ENCODE data around the gene ADNP. TPM values are rescaled to one million over a fixed set of nuclear protein-coding genes. Genes with fewer than 3 reads are reported as not detected.
A peak's percentile ranks its signal among the peaks of the same experiment; 100 is the strongest.

Gene ADNP
- total and polyA plus RNA-seq, 2 of the 4 experiments (the other 2 are of a cell fraction) = 23.3 to 24.8 TPM

DNA sequence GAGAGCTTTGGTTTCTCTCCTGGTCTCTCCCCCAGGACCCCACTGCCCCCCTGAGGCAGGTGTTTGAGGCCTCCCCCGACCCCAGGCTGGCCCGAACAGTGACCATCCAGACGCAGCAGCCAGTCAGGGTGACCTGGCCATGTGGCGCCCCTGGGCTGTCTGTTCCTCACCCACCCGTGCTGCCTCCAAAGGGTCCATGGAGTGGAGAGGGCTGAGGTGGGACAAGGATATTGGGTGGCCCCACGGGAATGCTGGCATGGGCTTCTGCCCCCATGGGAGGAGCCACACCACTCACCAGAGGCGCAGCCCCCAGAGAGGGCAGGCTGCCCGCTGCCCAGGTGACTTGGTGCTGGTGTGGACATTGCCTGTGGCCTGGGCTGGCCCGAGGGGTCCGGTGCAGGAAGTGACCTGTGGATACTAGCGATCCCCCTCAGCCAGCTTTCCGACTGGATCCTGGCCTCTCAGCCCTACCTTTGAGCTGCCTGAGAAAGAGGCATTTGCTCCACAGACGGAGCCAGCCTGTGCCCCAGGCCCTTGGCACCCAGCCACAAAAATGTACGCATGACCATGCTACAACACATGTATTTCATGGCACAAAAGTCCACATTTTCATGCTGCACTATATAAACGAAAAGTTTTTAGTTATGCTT is 85.5 kb downstream of the ADNP start:
- Histone ChIP-seq H3K4me1 (ENCODE audit: control insufficient read depth, insufficient read depth, low read length) (peaks cover 9% of the 10 kb centered on the region), H2BK120ac (ENCODE audit: low read depth, low read length) (no peak overlapping the region), H3K4ac (ENCODE audit: low read depth, low read length) (no peak overlapping the region), H3K4me2 (ENCODE audit: low read depth, low read length) (no peak overlapping the region), H3K23ac (ENCODE audit: low read depth, low read length) (no peak overlapping the region), H4K5ac (ENCODE audit: low read depth, low read length) (no peak overlapping the region), H2BK5ac (ENCODE audit: low read depth, low read length, poor library complexity, severe bottlenecking) (no peak overlapping the region), H3K9ac (ENCODE audit: low read depth, low read length) (no peak overlapping the region), H2AK9ac (replicated peaks; ENCODE audit: low read depth, low read length, poor library complexity) (peak overlapping the region; percentile 66), H2BK20ac (ENCODE audit: low read depth, low read length) (no peak overlapping the region), H3K27me3 (ENCODE audit: control insufficient read depth, insufficient read depth, low read length) (no peaks in the 10 kb centered on the region), H4K91ac (ENCODE audit: insufficient read depth, low read depth, low read length) (no peak overlapping the region), H3K56ac (ENCODE audit: extremely low read depth, insufficient read depth, low read length) (no peak overlapping the region), H2AK5ac (ENCODE audit: low read depth, low read length) (peak overlapping the region; percentile 11; the same call in 1 of the 2 replicates), H4K8ac (ENCODE audit: low read depth in 2 of 2, low read length in 2 of 2) (no peak overlapping the region), H3K36me3 (ENCODE audit: control insufficient read depth, insufficient read depth, low read length) (peaks cover 7% of the 10 kb centered on the region; the same call in 1 of the 2 replicates), H2AFZ (replicated peaks; ENCODE audit: low read length, poor library complexity) (no peak overlapping the region), H3K27ac (ENCODE audit: insufficient read depth, low read length) (no peak overlapping the region), H4K20me1 (ENCODE audit: insufficient read depth, low read length) (no peaks in the 10 kb centered on the region), H2BK15ac (ENCODE audit: low read depth, low read length) (no peak overlapping the region), H3K4me3 (ENCODE audit: insufficient read depth, low read depth, low read length) (no peak overlapping the region), H3K79me1 (ENCODE audit: low read depth in 1 of 2, low read length in 2 of 2) (no peaks in the 10 kb centered on the region), H3K9me1 (ENCODE audit: insufficient read depth, low read length) (peaks cover 4% of the 10 kb centered on the region), H3K9me3 (ENCODE audit: control insufficient read depth, insufficient read depth, low read length) (no peaks in the 10 kb centered on the region), H3K14ac (replicated peaks; ENCODE audit: low read depth, low read length) (no peak overlapping the region), H3K18ac (ENCODE audit: low read depth, low read length) (no peak overlapping the region)
- dilution Hi-C loops (cut with HindIII; ENCODE audit: low sequenced_read_pairs, unreplicated experiment) (no loop called here), intact Hi-C loops (cut with micrococcal nuclease) (no loop called here), in situ Hi-C loops (cut with MboI; ENCODE audit: low sequenced_read_pairs) (no loop called here)
- WGBS, 2 experiments (ENCODE audit: extremely low coverage in 2 of 2, insufficient read length in 1 of 2) = 85% methylated on average over 4 of the region's 15 CpGs; no CpG with 5 or more reads in 1 of the 2 experiments
- ChIA-PET POLR2A (ENCODE audit: unreplicated experiment) (no interaction called here), CTCF (no interaction called here)
- DNase-seq (no peak), ATAC-seq (ENCODE audit: low read depth) (no peak)
- no TSS peak for BruUV-seq (replicated peaks)
- no peak for TF ChIP-seq ELK1 (IDR thresholded peaks at IDR 0.05; ENCODE audit: borderline replicate concordance, low read depth, low read length)
- no peak for TF ChIP-seq MXI1 (IDR thresholded peaks at IDR 0.05; ENCODE audit: borderline replicate concordance, low read depth, low read length)
- no peak for TF ChIP-seq MAZ (IDR thresholded peaks at IDR 0.05; ENCODE audit: borderline replicate concordance, low read depth, low read length)
- TF ChIP-seq NFE2L2 (IDR thresholded peaks at IDR 0.05; ENCODE audit: low read depth, low read length) = no peak
- TF ChIP-seq CHD1 (IDR thresholded peaks at IDR 0.05; ENCODE audit: low read depth, low read length) = no peak
- TF ChIP-seq RAD21 (IDR thresholded peaks at IDR 0.05; ENCODE audit: low read length) = no peak
- TF ChIP-seq FOS (IDR thresholded peaks at IDR 0.05; ENCODE audit: low read depth, low read length) = no peak

All from IMR-90 (cell line).